Stimulated activated CD4-positive, alpha-beta T cell treated with anti-CD3 and anti-CD28 coated beads, Interleukin-4, amount 100 ng/mL, for 24 hours (primary cell): ENCODE measurements around the gene SEC31B.

ENCODE experiments used
- DNase-seq: peaks from one replicate; pipeline ENCODE4 v3.0.0-alpha.2; 2020

The SEC31B gene

GRCh38 chr10:100490531-100490930 lies 29.1 kb downstream of the SEC31B start:
- DNase-seq, result no peak

DNA sequence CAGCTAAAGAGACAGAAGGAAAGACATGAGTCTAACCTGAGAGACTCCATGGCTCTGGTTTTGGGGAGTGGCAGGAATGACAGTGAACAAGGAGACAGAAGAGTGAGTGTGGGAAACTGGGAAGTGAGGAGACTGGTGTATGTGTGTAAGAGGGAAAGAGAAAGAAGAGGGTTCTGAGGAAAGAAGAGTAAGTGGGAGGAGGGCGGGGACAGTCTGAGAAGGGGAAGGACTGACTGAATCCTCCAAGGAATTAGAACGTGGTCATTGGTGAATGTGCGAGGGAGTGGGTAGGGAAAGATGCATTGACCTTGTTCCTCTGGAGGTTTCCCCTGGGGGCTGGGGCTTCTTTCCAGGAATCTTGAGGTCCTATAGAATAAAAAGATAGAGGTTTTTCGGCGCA lies 30.3 kb downstream of the SEC31B start:
- DNase-seq, result no peak

DNA sequence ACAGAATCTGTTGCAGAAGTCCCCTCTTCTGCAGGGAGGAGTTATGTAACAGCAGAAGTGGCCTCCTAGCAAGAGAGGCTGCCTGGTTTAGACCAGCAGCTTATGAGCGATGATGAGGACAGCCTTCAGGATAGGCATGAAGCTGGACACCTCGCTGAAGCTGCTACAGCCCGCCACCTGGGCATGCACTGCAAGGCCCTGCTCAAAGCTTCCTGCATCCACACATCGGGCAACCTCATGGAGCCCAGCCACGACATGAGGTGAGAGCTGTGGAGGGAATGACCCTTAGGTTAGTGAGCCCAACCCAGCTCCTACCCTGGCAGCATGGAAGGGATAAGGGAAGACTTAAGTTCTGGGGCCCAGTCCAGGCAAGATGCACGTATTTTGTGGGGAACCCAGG lies 32.1 kb downstream of the SEC31B start:
- DNase-seq, result no peak

DNA sequence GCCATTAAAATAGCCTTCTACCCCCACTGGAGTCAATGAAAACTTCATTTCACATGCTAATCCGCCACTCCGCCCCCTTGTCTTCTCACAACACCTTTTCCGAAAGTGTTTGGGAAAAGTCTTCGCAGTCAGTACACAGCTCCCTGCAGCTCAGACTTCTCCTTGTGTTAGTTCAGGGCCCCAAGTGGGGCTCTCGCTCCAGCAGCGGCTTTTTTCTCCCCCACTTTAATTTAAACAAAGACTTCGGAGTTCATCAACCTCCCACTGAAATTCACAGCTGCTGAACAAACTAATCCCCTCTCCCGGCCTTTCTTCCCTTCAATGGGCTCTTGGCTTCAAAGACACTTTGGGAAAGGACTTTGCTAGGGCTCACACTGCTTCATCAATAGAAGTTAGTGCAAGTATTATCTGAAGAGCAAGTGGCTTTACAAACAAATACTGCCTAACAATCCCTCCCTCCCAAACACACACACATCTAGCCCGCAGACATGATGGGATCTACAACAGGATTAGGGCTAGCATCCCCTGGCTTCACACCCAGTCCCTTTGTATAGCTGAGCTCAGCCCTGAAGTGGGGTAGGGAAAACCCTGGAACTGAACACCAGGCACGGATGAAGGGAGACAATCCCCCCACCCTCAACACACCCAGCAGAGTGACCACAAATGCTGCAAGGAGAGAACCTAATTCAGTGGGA lies 33.7 kb downstream of the SEC31B start:
- no peak for DNase-seq

DNA sequence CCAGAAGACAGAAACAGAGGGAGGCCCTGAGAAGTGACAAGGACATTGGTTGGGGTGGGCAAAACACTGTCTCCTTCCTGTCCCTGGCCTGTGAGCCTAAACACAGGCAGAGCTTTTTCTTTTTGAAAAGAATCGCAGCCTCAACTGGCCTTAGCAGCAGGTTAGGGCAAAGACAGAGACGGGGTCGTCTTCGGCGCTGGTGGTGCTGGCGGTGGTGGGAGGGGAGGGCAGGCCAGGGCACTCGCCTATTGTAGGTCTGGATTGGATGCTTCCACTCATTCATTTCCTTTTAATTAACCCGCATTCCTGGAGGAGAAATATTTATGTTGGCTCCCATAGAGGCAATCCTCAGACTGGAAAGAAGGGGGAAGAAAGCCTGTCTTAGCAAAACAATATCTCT lies 34.3 kb downstream of the SEC31B start:
- no peak for DNase-seq

DNA sequence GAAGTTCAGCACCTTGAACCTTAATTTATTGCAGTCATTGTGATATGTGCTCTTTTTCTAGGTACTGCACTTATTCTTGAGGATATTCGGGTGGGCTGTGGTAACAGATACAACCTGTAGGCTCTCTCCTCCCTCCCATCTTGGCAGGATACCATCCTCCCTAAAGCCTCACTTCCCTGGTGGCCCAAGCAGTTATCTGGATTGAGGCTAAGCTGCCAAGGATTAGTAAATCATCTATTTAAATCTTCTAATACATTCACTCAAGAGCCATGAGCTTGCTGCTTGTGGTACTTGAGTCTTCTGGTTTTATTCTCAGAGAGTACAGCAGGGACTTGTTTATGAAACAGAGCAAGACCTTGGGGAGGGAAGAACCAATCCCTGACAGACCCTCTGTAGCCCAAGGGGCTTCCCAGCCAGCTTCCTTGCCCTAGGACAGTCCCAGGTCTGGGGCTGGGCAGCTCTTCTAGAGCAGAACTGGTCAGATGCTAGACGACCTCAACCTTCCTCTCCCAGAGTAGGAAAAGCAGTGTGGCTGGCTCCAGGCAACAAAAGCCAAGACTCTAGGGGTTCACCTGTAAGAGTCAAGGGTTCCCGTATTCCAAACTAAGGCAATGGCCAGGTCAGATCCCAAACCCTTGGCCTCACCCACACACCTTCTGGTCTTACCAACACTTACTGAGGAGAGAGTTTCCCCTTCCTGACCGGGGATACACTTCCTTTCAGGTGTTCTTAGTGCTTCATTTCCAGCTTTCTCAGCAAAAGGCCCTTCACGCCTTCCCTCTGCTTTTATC lies 35.6 kb downstream of the SEC31B start:
- no peak for DNase-seq

GRCh38 chr10:100482834-100483185 lies 36.9 kb downstream of the SEC31B start:
- no peak for DNase-seq

DNA sequence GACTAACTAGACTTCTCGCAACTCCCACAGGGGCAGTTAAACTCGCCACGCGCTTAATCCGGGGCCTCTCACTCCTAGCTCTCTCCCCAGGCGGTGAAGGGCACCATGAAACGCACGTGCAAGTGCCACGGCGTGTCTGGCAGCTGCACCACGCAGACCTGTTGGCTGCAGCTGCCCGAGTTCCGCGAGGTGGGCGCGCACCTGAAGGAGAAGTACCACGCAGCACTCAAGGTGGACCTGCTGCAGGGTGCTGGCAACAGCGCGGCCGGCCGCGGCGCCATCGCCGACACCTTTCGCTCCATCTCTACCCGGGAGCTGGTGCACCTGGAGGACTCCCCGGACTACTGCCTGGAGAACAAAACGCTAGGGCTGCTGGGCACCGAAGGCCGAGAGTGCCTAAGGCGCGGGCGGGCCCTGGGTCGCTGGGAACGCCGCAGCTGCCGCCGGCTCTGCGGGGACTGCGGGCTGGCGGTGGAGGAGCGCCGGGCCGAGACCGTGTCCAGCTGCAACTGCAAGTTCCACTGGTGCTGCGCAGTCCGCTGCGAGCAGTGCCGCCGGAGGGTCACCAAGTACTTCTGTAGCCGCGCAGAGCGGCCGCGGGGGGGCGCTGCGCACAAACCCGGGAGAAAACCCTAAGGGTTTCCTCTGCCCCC lies 37.4 kb downstream of the SEC31B start:
- peak; percentile 58 for DNase-seq

DNA sequence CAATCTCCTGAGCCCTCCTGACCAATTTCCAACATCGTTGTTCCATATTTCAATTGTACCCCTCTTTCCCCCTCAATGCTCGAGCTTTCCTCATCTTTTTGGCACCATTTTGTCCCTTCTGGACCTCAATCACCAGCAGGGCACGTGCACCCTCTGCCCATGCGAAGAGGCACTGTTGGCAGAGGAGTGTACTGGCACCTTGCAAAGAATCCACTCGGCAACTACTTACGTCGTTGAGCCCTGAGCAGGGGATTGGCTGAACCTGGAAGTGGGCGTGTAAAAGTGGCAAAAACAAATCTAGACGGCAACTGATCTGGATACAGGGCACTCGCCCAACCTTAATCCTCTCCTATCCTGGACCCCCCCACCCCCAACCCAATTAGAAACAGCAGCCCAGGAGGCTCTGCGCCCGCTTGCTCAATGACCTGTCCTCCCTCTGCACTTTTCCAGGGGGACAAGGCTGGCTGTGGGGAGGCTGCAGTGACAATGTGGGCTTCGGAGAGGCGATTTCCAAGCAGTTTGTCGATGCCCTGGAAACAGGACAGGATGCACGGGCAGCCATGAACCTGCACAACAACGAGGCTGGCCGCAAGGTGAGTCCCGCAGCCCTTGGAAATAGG lies 38.1 kb downstream of the SEC31B start:
- peak; percentile 91 for DNase-seq

GRCh38 chr10:100480002-100480401 lies 39.7 kb downstream of the SEC31B start:
- DNase-seq, result no peak

DNA sequence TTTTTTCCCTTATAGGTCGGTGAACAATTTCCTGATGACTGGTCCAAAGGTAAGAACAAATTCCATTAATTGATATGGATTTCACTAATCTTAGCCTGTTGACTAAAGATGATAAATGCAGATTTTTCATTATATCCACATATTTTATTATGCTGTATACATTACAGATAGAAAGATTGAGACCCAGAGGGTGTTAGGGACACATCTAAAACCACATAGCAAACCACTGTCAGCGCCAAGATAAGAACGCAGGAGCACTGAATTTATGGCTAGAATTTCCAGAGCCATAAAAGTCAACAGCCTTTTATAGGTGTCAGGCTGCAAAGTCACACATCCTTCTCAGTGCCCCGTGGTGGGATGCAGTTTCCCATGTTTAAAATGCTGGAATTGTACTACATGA lies 40.6 kb downstream of the SEC31B start:
- no peak for DNase-seq

GRCh38 chr10:100477970-100478369 lies 41.7 kb downstream of the SEC31B start:
- no peak for DNase-seq

GRCh38 chr10:100470367-100470766 lies 49.3 kb downstream of the SEC31B start:
- no peak for DNase-seq

DNA sequence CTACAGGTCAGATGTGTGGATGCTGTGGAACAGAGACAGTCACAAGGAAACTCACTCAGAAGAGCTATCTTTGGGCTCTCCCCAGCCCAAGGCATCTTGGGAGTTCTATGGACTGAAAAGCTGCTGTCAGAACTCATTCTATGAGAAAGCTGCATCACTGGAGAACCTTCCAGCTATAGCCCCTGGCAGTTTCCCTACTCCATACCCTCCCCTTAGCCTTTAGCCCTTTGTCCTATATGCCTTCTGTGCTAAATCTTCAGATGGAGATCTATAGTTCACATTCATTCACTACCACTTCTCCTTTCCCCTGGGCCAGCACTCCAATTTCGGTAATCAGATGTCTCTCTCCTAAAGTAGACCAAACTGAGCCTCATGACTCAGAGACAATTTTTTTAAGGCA lies 49.9 kb downstream of the SEC31B start:
- no peak for DNase-seq

- no peak for DNase-seq
Observed at GRCh38 chr10:100468978-100469377, 50.7 kb downstream of the SEC31B start.

DNA sequence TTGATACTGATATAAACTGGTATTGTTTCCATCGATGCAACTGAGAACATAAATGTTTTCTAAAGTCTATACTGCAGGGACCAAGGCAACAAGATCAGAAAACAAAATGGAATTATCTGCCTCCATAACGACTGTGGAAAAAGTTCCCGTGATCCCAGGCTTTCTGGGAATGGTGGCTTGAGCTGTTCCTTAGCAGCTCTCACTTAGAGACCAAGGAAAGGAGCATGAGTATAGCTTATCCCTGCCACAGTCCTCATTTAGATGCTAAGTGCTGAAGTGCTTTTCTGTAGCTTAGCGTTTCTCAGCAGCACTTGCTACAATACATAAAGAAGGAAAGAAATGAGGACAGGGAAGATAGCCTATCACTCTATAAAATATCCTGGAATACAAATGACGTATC lies 51.3 kb downstream of the SEC31B start:
- DNase-seq, result no peak

DNA sequence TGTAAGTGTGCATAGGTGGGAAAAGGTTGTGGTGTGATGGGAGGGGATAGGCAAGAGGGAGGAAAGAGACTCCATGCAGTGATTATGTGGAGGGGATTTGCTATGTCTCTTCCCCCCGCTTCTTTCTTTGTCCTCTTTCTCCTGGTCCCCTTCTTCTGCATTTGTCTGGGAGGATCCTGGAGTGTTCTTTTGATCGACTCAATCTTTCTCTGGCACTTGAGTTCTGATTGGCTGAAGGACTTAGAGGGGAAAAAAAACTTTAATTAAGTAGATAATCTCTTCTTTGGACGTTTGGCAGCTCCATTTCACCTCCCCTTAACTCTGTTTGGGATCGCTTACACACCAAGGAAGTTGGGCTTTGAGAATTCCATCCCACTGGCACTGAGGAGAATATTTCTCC lies 57.0 kb downstream of the SEC31B start, which contains the start of gene WNT8B:
WNT8B (plus strand) TSS at position 301 of the 400 bp plus-strand sequence. CDS start 160 bp downstream, outside the sequence.
- no peak for DNase-seq

GRCh38 chr10:100448951-100449350 lies 70.7 kb downstream of the SEC31B start:
- DNase-seq, result no peak

- DNase-seq, result no peak
Observed at GRCh38 chr10:100447663-100448062, 72.0 kb downstream of the SEC31B start.

DNA sequence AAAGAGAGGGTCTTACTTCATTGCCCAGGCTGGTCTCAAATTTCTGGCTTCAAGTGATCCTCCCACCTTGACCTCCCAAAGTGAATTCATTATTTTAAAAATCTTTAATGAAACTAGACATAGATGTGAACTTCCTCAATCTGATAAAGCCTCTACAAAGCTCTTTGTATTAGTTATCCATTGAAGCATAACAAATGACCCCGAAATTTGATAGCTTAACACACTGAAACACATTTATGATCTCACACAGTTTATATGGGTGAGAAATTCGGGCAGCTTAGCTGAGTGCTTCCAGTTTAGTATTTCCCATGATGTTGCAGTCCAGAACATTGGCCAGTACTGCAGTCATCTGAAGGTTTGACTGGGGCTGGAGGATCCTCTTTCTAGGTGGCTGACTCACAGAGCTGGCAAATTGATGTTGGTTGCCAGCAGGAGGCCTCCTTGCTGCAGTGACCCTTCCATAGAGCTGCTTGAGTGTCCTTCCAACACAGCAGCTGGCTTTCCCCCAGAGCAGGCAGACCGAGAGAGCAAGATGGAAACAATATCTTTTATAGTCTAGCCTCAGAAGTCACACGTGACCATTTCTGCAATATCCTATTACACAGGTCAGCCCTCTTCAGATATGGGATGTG lies 73.4 kb downstream of the SEC31B start:
- no peak for DNase-seq

DNA sequence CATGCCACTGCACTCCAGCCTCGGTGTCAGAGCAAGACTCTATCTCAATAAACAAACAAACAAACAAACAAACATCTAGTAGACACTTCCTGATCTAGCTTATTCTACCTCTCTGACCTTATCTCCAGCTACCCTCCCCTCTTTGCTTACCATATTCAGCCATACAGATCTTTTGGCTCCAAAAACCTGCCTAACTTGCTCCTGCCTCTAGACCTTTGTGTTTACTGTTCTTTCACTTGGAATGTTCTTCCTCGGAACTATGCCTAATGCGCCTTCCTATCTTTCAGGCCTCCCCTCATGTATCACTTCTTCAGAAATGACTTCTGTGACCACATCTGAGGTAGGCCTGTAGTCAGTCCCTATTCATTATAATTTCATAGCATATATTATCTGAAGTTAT lies 77.1 kb downstream of the SEC31B start:
- no peak for DNase-seq

DNA sequence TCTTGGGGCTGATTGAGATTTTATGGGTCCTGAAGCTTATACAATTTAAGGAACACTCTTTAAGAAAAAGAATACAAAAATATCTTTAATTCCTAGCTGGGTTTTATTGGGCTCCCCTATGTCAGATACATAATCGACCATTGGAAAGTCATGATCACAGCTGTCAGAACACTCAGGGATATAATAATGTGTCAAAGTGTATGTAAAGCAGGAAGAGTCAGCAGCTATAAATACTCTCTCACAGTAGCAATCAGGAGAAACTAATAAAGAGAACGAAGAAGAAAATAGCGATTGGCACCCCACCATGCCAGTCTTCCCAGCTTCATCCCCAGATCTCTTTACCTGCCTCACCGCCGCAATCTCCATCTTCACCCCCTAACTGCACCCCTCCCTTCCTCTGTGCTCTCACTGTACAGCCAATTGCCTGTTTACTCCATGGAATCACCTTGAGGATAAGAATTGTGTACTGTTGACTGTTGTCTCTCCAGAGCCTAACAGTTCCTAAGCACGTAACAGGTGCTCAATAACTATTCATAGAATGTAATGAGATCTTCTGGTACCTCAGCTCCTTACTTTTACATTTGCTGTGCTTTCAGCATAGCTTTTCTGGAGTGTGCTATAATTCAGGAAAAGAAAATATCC lies 80.9 kb downstream of the SEC31B start:
- DNase-seq, result no peak
